Activated naive CD4-positive, alpha-beta T cell treated with anti-CD3 and anti-CD28 coated beads, Interleukin-2, amount 50 U/mL, for 16 hours (primary cell): Measurements from ENCODE around the gene TUT4.
A peak's percentile ranks its signal among the peaks of the same experiment; 100 is the strongest.
"Not testable (repeated sequence)": the region's sequence is repeated elsewhere in the genome, so short reads cannot be mapped to it uniquely, and the experiment has no call there.

Experiments used
- DNase-seq: peaks from one replicate; pipeline ENCODE4 v3.0.0-alpha.2; 2020

TUT4 gene

GRCh38 chr1:52552505-52553361 lies at the start of gene TUT4:
TSS of gene TUT4 (minus strand) at chr1:52553092. CDS start at chr1:52526280, 26,812 bp downstream.
- peak; percentile 79 for DNase-seq

GRCh38 chr1:52601991-52602855 lies 49.3 kb upstream of the TUT4 start, which contains the start of gene GPX7:
TSS of gene GPX7 (plus strand) at chr1:52602371. CDS start at chr1:52602410, 39 bp downstream.
- DNase-seq: peak; percentile 62

- no peak for DNase-seq
These were observed 48.6 kb upstream of the TUT4 start for GRCh38 chr1:52601519-52601918.

- no peak for DNase-seq
These were observed 47.8 kb upstream of the TUT4 start for GRCh38 chr1:52600533-52601179.

- no peak for DNase-seq
These were observed 46.3 kb upstream of the TUT4 start for GRCh38 chr1:52599236-52599635.

- no peak for DNase-seq
These were observed 45.8 kb upstream of the TUT4 start for GRCh38 chr1:52598729-52599128.

GRCh38 chr1:52597912-52598311 lies 45.0 kb upstream of the TUT4 start:
- no peak for DNase-seq

- DNase-seq: no peak
These were observed 42.2 kb upstream of the TUT4 start for GRCh38 chr1:52595061-52595460.

GRCh38 chr1:52593495-52593894 lies 40.6 kb upstream of the TUT4 start:
- DNase-seq: no peak

- no peak for DNase-seq
These were observed 39.9 kb upstream of the TUT4 start for GRCh38 chr1:52592637-52593323.

GRCh38 chr1:52590266-52590665 lies 37.4 kb upstream of the TUT4 start:
- no peak for DNase-seq

GRCh38 chr1:52588535-52588934 lies 35.6 kb upstream of the TUT4 start:
- DNase-seq: no peak

GRCh38 chr1:52588027-52588426 lies 35.1 kb upstream of the TUT4 start:
- no peak for DNase-seq

- DNase-seq: no peak
These were observed 32.6 kb upstream of the TUT4 start for GRCh38 chr1:52585474-52585873.

GRCh38 chr1:52582116-52582696 lies 29.3 kb upstream of the TUT4 start:
- DNase-seq: no peak

- no peak for DNase-seq
These were observed 27.4 kb upstream of the TUT4 start for GRCh38 chr1:52580283-52580682.

GRCh38 chr1:52579415-52579814 lies 26.5 kb upstream of the TUT4 start:
- no peak for DNase-seq

- not testable (repeated sequence) for DNase-seq
These were observed 25.2 kb upstream of the TUT4 start for GRCh38 chr1:52578066-52578465.

GRCh38 chr1:52576074-52576473 lies 23.2 kb upstream of the TUT4 start:
- DNase-seq: no peak

- DNase-seq: no peak
These were observed 21.7 kb upstream of the TUT4 start for GRCh38 chr1:52574594-52574993.

GRCh38 chr1:52572387-52572786 lies 19.5 kb upstream of the TUT4 start:
- DNase-seq: no peak

- no peak for DNase-seq
These were observed 18.9 kb upstream of the TUT4 start for GRCh38 chr1:52571783-52572182.
